ENCODE results near the gene TBX4. TPM values are rescaled to one million over a fixed set of nuclear protein-coding genes. Genes with fewer than 3 reads are reported as not detected.
"Not testable (repeated sequence)": the region's sequence is repeated elsewhere in the genome, so short reads cannot be mapped to it uniquely, and the experiment has no call there.

Gene TBX4
- polyA plus RNA-seq, 2 of the 4 experiments (the other 2 are of a cell fraction), result 0.17 to 0.18 TPM

DNA sequence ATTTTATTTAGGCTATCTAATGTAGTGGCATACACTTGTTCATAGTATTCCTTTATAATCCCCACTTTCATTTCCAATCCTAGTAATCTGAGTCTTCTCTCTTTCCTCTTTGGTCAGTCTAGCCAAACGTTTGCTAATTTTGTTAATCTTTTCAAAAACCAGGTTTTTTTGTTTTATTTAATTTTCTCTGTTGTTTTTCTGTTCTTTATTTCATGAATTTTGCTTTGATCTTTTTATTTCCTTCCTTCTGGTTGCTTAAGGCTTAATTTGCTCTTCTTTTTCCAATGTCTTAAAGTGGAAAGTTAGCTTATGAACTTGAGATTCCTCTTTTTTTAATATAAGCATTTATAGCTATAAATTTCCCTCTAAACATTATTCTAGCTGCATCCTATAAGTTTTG lies 69.9 kb downstream of the TBX4 start:
- no peaks in the 10 kb centered on the region; the same call in 2 of the 3 replicates for H3K4me1 ChIP-seq
- WGBS (ENCODE audit: missing lambda C conversion rate), result 49% methylated on average over 1 of the region's 1 CpG
- CTCF ChIA-PET, result interaction anchor here (0.8 to 1.3 kb wide), 2 partner anchors 8 to 315 kb away, joined by 3 read pairs; no protein-coding TSS in a partner anchor
- no peak for ATAC-seq
- POLR2A ChIA-PET, result interaction anchor here (0.6 kb wide), 1 partner anchor 552 kb away, joined by 4 read pairs; no protein-coding TSS in a partner anchor
- DNase-seq (ENCODE audit: low read depth in 1 of 2, low spot score in 1 of 2), result no peak
- TF ChIP-seq CEBPB (IDR thresholded peaks at IDR 0.05), result no peak
- TF ChIP-seq RFX5 (IDR thresholded peaks at IDR 0.05), result no peak
- TF ChIP-seq NFE2L2 (conservative IDR thresholded peaks at IDR 0.05; ENCODE audit: low read length), result no peak
- TF ChIP-seq ATOH8 (CRISPR knock-in tag; IDR thresholded peaks at IDR 0.05; ENCODE audit: low read depth), result no peak
- no peak for TF ChIP-seq JUN (IDR thresholded peaks at IDR 0.05)
- FAIRE-seq, result no peak
- no peaks in the 10 kb centered on the region for H3K9me3 ChIP-seq
- no peak overlapping the region for H3K4me2 ChIP-seq
- H3K4me3 ChIP-seq, result no peak overlapping the region
- no peak overlapping the region for H3K27ac ChIP-seq

DNA sequence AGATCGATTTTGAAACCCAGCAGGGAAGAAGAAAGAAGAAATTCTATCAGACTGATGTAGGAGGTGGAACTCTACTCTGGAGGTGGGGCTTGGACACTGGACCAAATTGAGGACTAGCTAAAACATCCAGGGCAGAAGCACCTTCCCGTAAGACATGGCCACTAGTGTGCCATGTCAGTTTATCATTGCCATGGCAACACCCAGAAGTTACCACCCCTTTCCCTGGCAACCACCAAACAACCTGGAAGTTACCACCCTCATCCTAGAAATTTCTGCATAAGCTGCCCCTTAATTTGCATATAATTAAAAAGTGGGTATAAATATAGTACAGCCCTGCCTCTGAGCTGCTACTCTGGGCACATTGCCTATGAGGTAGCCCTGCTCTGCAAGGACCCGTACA lies 72.1 kb downstream of the TBX4 start:
- Histone ChIP-seq H3K27ac (no peak overlapping the region), H3K4me2 (no peak overlapping the region), H3K4me1 (no peaks in the 10 kb centered on the region), H3K4me3 (no peak overlapping the region), H3K9me3 (no peaks in the 10 kb centered on the region)
- TF ChIP-seq, protein P1, sequence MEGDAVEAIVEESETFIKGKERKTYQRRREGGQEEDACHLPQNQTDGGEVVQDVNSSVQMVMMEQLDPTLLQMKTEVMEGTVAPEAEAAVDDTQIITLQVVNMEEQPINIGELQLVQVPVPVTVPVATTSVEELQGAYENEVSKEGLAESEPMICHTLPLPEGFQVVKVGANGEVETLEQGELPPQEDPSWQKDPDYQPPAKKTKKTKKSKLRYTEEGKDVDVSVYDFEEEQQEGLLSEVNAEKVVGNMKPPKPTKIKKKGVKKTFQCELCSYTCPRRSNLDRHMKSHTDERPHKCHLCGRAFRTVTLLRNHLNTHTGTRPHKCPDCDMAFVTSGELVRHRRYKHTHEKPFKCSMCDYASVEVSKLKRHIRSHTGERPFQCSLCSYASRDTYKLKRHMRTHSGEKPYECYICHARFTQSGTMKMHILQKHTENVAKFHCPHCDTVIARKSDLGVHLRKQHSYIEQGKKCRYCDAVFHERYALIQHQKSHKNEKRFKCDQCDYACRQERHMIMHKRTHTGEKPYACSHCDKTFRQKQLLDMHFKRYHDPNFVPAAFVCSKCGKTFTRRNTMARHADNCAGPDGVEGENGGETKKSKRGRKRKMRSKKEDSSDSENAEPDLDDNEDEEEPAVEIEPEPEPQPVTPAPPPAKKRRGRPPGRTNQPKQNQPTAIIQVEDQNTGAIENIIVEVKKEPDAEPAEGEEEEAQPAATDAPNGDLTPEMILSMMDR (IDR thresholded peaks at IDR 0.05), result no peak
- TF ChIP-seq POLR2AphosphoS2 (conservative IDR thresholded peaks at IDR 0.05; ENCODE audit: low read length) (no peak), TP53 (CRISPR knock-in tag; IDR thresholded peaks at IDR 0.05) (no peak), CBX8 (IDR thresholded peaks at IDR 0.05) (no peak), HDAC2 (IDR thresholded peaks at IDR 0.05) (no peak), PHF8 (IDR thresholded peaks at IDR 0.05; ENCODE audit: borderline replicate concordance, low read depth) (no peak), NPAS2 (CRISPR knock-in tag; IDR thresholded peaks at IDR 0.05; ENCODE audit: borderline replicate concordance) (no peak), JUN (IDR thresholded peaks at IDR 0.05) (no peak), REST (IDR thresholded peaks at IDR 0.05) (no peak), ZC3H11A (IDR thresholded peaks at IDR 0.05) (no peak), FOXS1 (CRISPR knock-in tag; IDR thresholded peaks at IDR 0.05) (no peak), FOSB (CRISPR knock-in tag; IDR thresholded peaks at IDR 0.05) (no peak), CEBPB (IDR thresholded peaks at IDR 0.05) (no peak)
- TF ChIP-seq, protein P2, sequence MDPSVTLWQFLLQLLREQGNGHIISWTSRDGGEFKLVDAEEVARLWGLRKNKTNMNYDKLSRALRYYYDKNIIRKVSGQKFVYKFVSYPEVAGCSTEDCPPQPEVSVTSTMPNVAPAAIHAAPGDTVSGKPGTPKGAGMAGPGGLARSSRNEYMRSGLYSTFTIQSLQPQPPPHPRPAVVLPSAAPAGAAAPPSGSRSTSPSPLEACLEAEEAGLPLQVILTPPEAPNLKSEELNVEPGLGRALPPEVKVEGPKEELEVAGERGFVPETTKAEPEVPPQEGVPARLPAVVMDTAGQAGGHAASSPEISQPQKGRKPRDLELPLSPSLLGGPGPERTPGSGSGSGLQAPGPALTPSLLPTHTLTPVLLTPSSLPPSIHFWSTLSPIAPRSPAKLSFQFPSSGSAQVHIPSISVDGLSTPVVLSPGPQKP (IDR thresholded peaks at IDR 0.05; ENCODE audit: low read depth, low read length), result no peak
- no peak for FAIRE-seq
- CTCF ChIA-PET, result interaction anchor here (1.0 to 1.9 kb wide), 5 partner anchors 9 to 111 kb away, joined by 3 to 8 read pairs (median 5); no protein-coding TSS in a partner anchor
- DNase-seq (ENCODE audit: low read depth in 1 of 2, low spot score in 1 of 2), result no peak
- POLR2A ChIA-PET, result no interaction called here
- 60% methylated on average over 3 of the region's 3 CpGs for WGBS (ENCODE audit: missing lambda C conversion rate)
- ATAC-seq, result no peak

GRCh38 chr17:61527441-61527840 lies 75.2 kb downstream of the TBX4 start:
- 59% methylated on average over 2 of the region's 2 CpGs for WGBS (ENCODE audit: missing lambda C conversion rate)
- POLR2A ChIA-PET, result interaction anchor here (0.7 kb wide), 1 partner anchor 106 kb away, joined by 4 read pairs; no protein-coding TSS in a partner anchor
- CTCF ChIA-PET; FAIRE-seq; H3K9me3 ChIP-seq; H3K4me3 ChIP-seq; ATAC-seq; H3K4me1 ChIP-seq; DNase-seq (ENCODE audit: low read depth in 1 of 2, low spot score in 1 of 2); H3K4me2 ChIP-seq; H3K27ac ChIP-seq: not testable (repeated sequence)

Data from A549 (cell line).